ENCODE data around the gene WFDC8.
A peak's percentile ranks its signal among the peaks of the same experiment; 100 is the strongest.
"Not testable (repeated sequence)": the region's sequence is repeated elsewhere in the genome, so short reads cannot be mapped to it uniquely, and the experiment has no call there.

WFDC8 gene

GRCh38 chr20:45579184-45579583 lies at the start of gene WFDC8:
Gene WFDC8 (minus strand): TSS chr20:45579284. CDS start chr20:45579247, 37 bp downstream.
- DNase-seq, result no peak

GRCh38 chr20:45626540-45626939 lies 47.5 kb upstream of the WFDC8 start:
- no peak for DNase-seq

GRCh38 chr20:45621593-45621992 lies 42.5 kb upstream of the WFDC8 start:
- no peak for DNase-seq

GRCh38 chr20:45617591-45617990 lies 38.5 kb upstream of the WFDC8 start:
- DNase-seq, result no peak

- no peak for DNase-seq
Observed at GRCh38 chr20:45612314-45612713, 33.2 kb upstream of the WFDC8 start.

GRCh38 chr20:45611054-45611453 lies 32.0 kb upstream of the WFDC8 start:
- no peak for DNase-seq

- no peak for DNase-seq
Observed at GRCh38 chr20:45607810-45608209, 28.7 kb upstream of the WFDC8 start.

- no peak for DNase-seq
Observed at GRCh38 chr20:45595235-45595634, 16.2 kb upstream of the WFDC8 start.

- DNase-seq, result no peak
Observed at GRCh38 chr20:45593498-45593897, 14.4 kb upstream of the WFDC8 start.

GRCh38 chr20:45592574-45593189 lies 13.6 kb upstream of the WFDC8 start:
- DNase-seq, result peak; percentile 1

- DNase-seq, result no peak
Observed at GRCh38 chr20:45589725-45590124, 10.6 kb upstream of the WFDC8 start.

- DNase-seq, result no peak
Observed at GRCh38 chr20:45588800-45589199, 9.7 kb upstream of the WFDC8 start.

- DNase-seq, result not testable (repeated sequence)
Observed at GRCh38 chr20:45585986-45586385, 6.9 kb upstream of the WFDC8 start.

- not testable (repeated sequence) for DNase-seq
Observed at GRCh38 chr20:45584294-45584693, 5.2 kb upstream of the WFDC8 start.

GRCh38 chr20:45583502-45583901 lies 4.4 kb upstream of the WFDC8 start:
- DNase-seq, result no peak

- DNase-seq, result no peak
Observed at GRCh38 chr20:45581702-45582101, 2.6 kb upstream of the WFDC8 start.

GRCh38 chr20:45578231-45578630 lies 853 bp downstream of the WFDC8 start:
- DNase-seq, result peak; percentile 60

- DNase-seq, result no peak
Observed at GRCh38 chr20:45576995-45577394, 2.1 kb downstream of the WFDC8 start.

- no peak for DNase-seq
Observed at GRCh38 chr20:45575931-45576330, 3.2 kb downstream of the WFDC8 start.

- not testable (repeated sequence) for DNase-seq
Observed at GRCh38 chr20:45569650-45570049, 9.4 kb downstream of the WFDC8 start.

- no peak for DNase-seq
Observed at GRCh38 chr20:45564760-45565276, 14.3 kb downstream of the WFDC8 start.

GRCh38 chr20:45555198-45555597 lies 23.9 kb downstream of the WFDC8 start:
- DNase-seq, result no peak

- no peak for DNase-seq
Observed at GRCh38 chr20:45552456-45552855, 26.6 kb downstream of the WFDC8 start.

GRCh38 chr20:45550765-45551164 lies 28.3 kb downstream of the WFDC8 start:
- no peak for DNase-seq

GRCh38 chr20:45548410-45548809 lies 30.7 kb downstream of the WFDC8 start:
- no peak for DNase-seq
